IPS DF 4.7 (cell line): ENCODE measurements around the gene CNKSR1.

Experiments used
- DNase-seq: peaks from one replicate; pipeline ENCODE4 v3.0.0-alpha.2; 2013; ENCODE audit warnings: low spot score; ENCODE audit errors: extremely low read depth

The CNKSR1 gene

DNA sequence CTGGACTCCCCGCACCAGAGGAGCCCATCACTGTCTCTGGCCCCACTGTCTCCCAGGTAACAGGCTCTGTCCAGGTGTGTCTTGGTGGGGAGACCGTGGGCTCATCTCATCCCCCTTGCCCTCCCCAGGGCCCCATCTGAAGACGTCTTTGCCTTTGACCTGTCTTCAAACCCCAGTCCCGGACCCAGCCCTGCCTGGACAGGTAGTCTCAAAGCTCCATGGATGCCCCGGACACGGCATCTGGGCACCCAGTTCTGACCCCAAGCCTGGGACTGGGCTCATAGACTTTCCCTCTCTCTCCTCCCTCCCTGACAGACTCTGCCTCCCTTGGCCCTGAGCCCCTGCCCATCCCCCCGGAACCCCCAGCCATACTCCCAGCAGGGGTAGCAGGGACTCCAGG lies 6.8 kb downstream of the CNKSR1 start:
- DNase-seq, result no peak

DNA sequence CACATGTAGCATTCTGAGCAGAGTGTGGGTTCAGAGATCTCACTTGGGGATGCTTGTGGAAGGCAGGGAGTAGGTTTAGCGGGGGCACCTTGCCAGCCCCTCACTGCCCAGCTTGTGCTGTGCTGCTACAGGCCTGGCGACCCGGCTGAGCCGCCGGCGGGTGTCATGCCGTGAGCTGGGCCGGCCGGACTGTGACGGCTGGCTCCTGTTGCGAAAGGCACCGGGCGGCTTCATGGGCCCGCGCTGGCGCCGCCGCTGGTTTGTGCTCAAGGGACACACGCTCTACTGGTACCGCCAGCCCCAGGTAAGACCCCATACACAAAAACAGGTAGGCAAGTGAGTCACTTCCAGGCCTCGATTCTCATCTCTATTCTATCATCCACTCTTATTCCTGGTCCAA lies 7.6 kb downstream of the CNKSR1 start:
- no peak for DNase-seq

DNA sequence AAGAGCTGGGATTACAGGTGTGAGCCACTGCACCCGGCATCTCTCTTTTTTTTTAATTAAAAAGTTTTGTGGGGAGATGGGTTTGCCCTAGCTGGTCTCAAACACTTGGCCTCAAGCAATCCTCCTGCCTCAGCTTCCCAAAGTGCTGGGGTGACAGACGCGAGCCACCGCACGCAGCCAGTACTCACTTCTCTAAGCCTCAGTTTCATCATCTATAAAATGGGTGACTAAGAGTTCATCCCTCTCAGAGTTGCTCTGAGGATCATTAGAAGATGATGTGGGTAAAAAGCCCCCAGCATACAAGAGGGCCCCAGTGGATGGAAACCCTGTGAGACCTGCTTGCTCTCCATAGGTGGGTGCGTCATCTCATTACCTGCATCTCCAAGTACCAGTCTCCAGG lies 10.6 kb downstream of the CNKSR1 start:
- DNase-seq, result no peak

- no peak for DNase-seq
Observed at GRCh38 chr1:26188477-26188876, 11.2 kb downstream of the CNKSR1 start.

GRCh38 chr1:26189331-26189730 lies 12.0 kb downstream of the CNKSR1 start:
- no peak for DNase-seq

GRCh38 chr1:26189751-26190275 lies 12.5 kb downstream of the CNKSR1 start:
- no peak for DNase-seq

DNA sequence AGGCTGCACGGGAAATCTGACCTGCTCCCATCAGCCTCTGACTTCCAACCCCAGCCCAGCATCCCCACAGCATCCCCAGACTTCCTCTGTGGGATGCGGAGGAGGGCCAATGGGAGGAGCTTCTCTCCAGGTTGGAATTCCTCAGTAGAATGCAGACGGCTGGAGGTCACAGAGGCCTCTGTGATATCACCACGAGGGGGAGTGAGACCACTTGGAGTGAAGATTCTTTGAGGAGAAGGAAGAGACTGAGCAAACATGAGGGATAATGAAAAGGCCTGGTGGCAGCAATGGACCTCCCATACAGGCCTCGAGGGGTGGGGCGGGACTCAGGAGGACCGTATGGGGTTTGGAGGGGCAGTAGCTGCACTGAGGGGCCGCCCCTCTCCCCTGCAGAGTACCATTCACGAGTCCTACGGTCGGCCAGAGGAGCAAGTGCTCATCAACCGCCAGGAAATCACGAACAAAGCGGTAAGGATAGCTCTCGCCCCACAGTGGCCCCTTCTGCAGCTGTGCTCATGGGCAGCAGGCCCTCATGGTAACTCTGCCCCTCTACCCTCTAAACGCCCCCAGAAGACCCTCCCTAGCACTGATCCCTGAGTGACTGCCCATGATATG lies 13.2 kb downstream of the CNKSR1 start, which contains the start of gene CATSPER4:
TSS of gene CATSPER4 (plus strand) at position 230 of the 615 bp plus-strand sequence. CDS start at position 256, 26 bp downstream.
- DNase-seq, result peak; percentile 87

DNA sequence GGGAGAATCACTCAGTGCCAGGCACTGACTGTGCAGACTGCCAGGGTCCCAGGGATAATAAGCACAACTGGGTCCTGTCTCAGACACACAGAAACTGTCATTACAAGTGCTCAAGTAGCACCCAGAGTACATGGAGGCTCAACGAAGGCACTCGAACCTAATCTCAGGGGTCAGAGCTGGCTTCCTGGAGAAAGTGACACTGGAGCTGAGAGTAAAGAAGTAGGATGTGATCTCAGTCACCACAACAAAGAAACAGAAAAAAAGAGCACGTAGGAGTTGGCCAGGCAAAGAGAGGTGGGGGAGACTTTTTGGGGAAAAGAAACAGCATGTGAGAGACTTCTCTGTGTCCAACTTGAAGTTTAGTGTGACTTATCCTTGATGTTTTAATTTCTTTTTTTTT lies 14.4 kb downstream of the CNKSR1 start:
- no peak for DNase-seq

- no peak for DNase-seq
Observed at GRCh38 chr1:26195805-26196204, 18.5 kb downstream of the CNKSR1 start.

DNA sequence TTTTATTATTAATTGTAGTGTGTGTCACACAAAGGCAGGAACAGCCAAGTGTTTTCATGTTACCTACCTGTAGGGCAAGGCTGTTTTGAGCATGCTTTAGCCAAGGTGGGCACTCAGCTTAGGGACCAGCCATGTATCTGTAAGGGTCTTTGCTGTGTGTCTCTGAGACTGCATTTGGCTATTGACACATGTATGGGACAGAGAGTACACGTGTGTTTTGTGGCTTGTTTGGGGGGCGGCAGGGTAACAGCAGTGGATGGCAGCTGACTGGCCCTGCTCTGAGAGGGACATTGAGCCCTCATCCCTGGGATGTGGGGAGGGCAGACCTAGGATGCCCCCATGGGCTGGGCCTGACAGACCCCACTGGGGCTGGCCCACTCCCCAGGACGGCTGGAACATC lies 20.0 kb downstream of the CNKSR1 start:
- no peak for DNase-seq

DNA sequence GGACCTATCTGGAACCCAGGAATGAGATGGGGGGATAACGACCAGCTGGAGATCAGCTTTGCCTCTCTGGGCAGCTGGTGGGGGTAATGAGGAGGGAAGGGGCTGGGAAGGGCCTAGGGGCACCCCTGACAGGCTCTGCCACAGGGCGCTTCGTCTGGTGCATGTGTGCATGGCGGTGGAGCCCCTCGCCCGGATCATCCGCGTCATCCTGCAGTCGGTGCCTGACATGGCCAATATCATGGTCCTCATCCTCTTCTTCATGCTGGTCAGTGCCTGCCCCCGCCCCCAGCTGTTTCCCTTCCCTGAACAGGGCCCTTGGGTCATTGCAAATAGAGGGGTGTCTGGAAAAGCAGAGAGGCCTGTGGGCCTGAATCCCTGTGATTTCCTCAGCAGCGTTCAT lies 20.5 kb downstream of the CNKSR1 start:
- DNase-seq, result no peak

DNA sequence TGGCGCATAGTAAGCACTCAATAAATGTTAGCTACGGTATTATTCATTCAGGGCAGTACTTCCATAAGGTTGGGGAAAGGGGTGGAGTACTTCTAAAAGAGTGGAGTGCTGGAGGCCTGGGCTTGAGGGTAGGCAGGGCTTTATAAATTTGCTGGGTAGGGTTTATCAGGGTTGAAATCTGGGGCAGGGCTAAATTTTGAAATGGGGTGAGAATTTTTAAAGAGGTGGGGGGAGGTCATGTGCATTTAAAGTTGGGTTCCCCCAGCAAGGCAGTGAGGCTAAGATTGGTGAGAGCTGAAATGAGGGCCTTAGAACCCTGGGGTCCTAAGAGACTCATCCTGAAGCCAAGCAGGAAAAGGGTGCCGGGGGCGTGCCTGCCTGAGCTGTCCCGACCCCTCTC lies 23.1 kb downstream of the CNKSR1 start:
- DNase-seq, result no peak

GRCh38 chr1:26203642-26204318 lies 26.5 kb downstream of the CNKSR1 start:
- no peak for DNase-seq

- DNase-seq, result no peak
Observed at GRCh38 chr1:26210147-26210870, 33.0 kb downstream of the CNKSR1 start.

GRCh38 chr1:26212726-26213125 lies 35.4 kb downstream of the CNKSR1 start:
- DNase-seq, result no peak

DNA sequence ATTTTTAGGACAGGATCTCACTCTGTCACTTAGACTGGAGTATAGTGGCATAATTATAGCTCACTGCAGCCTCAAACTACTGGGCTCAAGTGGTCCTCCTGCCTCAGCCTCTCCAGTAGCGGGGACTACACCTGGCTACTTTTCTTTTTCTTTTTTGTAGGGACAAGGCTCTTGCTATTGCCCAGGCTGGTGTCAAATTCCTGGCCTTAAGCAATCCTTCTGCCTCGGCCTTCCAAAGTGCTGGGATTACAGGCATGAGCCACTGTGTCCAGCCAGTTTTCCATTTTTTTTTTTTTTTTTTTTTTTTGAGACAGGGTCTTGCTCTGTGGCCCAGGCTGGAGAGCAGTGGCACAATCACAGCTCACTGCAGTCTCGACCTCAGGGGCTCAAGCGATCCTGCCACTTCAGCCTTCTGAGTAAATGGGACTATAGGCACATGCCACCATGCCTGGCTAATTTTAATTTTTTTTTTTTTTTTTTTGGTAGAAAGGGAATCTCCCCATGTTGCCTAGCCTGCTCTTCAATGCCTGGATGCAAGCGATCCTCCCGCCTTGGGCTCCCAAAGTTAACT lies 36.1 kb downstream of the CNKSR1 start:
- no peak for DNase-seq

DNA sequence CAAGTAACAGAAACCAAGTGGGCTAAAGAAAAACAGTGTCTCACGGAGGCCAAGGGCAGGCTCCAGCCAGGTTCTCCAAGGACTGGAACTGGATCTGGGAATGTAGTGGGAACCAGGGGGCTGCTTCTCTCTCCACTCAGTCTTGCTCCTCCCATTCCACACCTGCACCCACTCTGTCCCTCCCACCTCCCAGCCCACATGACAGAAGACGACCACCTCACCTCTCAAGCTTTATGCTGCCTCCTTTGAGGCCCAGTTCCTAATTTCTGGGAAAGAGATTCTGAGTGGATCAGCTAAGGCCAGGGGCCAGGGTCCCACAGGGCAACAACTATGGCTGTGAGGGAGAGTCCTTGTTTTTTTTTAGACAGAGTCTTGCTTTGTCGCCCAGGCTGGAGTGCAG lies 38.0 kb downstream of the CNKSR1 start:
- no peak for DNase-seq

GRCh38 chr1:26218906-26219494 lies 41.7 kb downstream of the CNKSR1 start:
- DNase-seq, result no peak

- no peak for DNase-seq
Observed at GRCh38 chr1:26220199-26220912, 43.1 kb downstream of the CNKSR1 start.

- no peak for DNase-seq
Observed at GRCh38 chr1:26221094-26221493, 43.8 kb downstream of the CNKSR1 start.

- DNase-seq, result no peak
Observed at GRCh38 chr1:26224606-26225005, 47.3 kb downstream of the CNKSR1 start.
